ENCODE measurements around the gene IQSEC3.

The IQSEC3 gene

GRCh38 chr12:220491-220890 lies 153.9 kb downstream of the IQSEC3 start:
- no peak overlapping the region for H3K27ac ChIP-seq (ENCODE audit: low read depth, low read length)
- no peak overlapping the region for H2AFZ ChIP-seq (ENCODE audit: low read length, unreplicated experiment)
- no peaks in the 10 kb centered on the region for H3K36me3 ChIP-seq (ENCODE audit: insufficient read depth, low read length)
- H3K27me3 ChIP-seq (ENCODE audit: insufficient read depth, low read length), result peaks cover 33% of the 10 kb centered on the region
- H3K79me2 ChIP-seq (ENCODE audit: control insufficient read depth, insufficient read depth, low read length, unreplicated experiment), result no peaks in the 10 kb centered on the region
- no peaks in the 10 kb centered on the region for H3K4me1 ChIP-seq (ENCODE audit: control insufficient read depth, insufficient read depth, low read length, unreplicated experiment)
- H3K4me3 ChIP-seq (ENCODE audit: low read depth, low read length), result no peak overlapping the region

- H3K27me3 ChIP-seq (ENCODE audit: insufficient read depth, low read length), result peaks cover 30% of the 10 kb centered on the region
- H3K36me3 ChIP-seq (ENCODE audit: insufficient read depth, low read length), result no peaks in the 10 kb centered on the region
- no peaks in the 10 kb centered on the region for H3K4me1 ChIP-seq (ENCODE audit: control insufficient read depth, insufficient read depth, low read length, unreplicated experiment)
- H2AFZ ChIP-seq (ENCODE audit: low read length, unreplicated experiment), result no peak overlapping the region
- H3K79me2 ChIP-seq (ENCODE audit: control insufficient read depth, insufficient read depth, low read length, unreplicated experiment), result no peaks in the 10 kb centered on the region
- H3K4me3 ChIP-seq (ENCODE audit: low read depth, low read length), result no peak overlapping the region
- H3K27ac ChIP-seq (ENCODE audit: low read depth, low read length), result no peak overlapping the region
These were observed 154.5 kb downstream of the IQSEC3 start for GRCh38 chr12:220946-221550.

- Histone ChIP-seq H3K36me3 (ENCODE audit: insufficient read depth, low read length) (no peaks in the 10 kb centered on the region), H3K4me1 (ENCODE audit: control insufficient read depth, insufficient read depth, low read length, unreplicated experiment) (no peaks in the 10 kb centered on the region), H3K27ac (ENCODE audit: low read depth, low read length) (no peak overlapping the region), H2AFZ (ENCODE audit: low read length, unreplicated experiment) (no peak overlapping the region), H3K27me3 (ENCODE audit: insufficient read depth, low read length) (peaks cover 30% of the 10 kb centered on the region), H3K4me3 (ENCODE audit: low read depth, low read length) (no peak overlapping the region), H3K79me2 (ENCODE audit: control insufficient read depth, insufficient read depth, low read length, unreplicated experiment) (no peaks in the 10 kb centered on the region)
These were observed 155.2 kb downstream of the IQSEC3 start for GRCh38 chr12:221736-222135.

GRCh38 chr12:223841-224240 lies 157.3 kb downstream of the IQSEC3 start:
- Histone ChIP-seq H3K4me3 (ENCODE audit: low read depth, low read length) (no peak overlapping the region), H3K27me3 (ENCODE audit: insufficient read depth, low read length) (peaks cover 43% of the 10 kb centered on the region), H3K4me1 (ENCODE audit: control insufficient read depth, insufficient read depth, low read length, unreplicated experiment) (no peaks in the 10 kb centered on the region), H3K36me3 (ENCODE audit: insufficient read depth, low read length) (no peaks in the 10 kb centered on the region), H3K79me2 (ENCODE audit: control insufficient read depth, insufficient read depth, low read length, unreplicated experiment) (no peaks in the 10 kb centered on the region), H3K27ac (ENCODE audit: low read depth, low read length) (no peak overlapping the region), H2AFZ (ENCODE audit: low read length, unreplicated experiment) (no peak overlapping the region)

- H3K27ac ChIP-seq (ENCODE audit: low read depth, low read length), result no peak overlapping the region
- H3K79me2 ChIP-seq (ENCODE audit: control insufficient read depth, insufficient read depth, low read length, unreplicated experiment), result no peaks in the 10 kb centered on the region
- H2AFZ ChIP-seq (ENCODE audit: low read length, unreplicated experiment), result no peak overlapping the region
- H3K27me3 ChIP-seq (ENCODE audit: insufficient read depth, low read length), result peaks cover 48% of the 10 kb centered on the region
- H3K4me3 ChIP-seq (ENCODE audit: low read depth, low read length), result no peak overlapping the region
- no peaks in the 10 kb centered on the region for H3K4me1 ChIP-seq (ENCODE audit: control insufficient read depth, insufficient read depth, low read length, unreplicated experiment)
- no peaks in the 10 kb centered on the region for H3K36me3 ChIP-seq (ENCODE audit: insufficient read depth, low read length)
These were observed 157.8 kb downstream of the IQSEC3 start for GRCh38 chr12:224330-224729.

GRCh38 chr12:225012-225411 lies 158.4 kb downstream of the IQSEC3 start:
- Histone ChIP-seq H3K4me3 (ENCODE audit: low read depth, low read length) (no peak overlapping the region), H3K4me1 (ENCODE audit: control insufficient read depth, insufficient read depth, low read length, unreplicated experiment) (no peaks in the 10 kb centered on the region), H3K79me2 (ENCODE audit: control insufficient read depth, insufficient read depth, low read length, unreplicated experiment) (no peaks in the 10 kb centered on the region), H3K27ac (ENCODE audit: low read depth, low read length) (no peak overlapping the region), H3K36me3 (ENCODE audit: insufficient read depth, low read length) (no peaks in the 10 kb centered on the region), H2AFZ (ENCODE audit: low read length, unreplicated experiment) (no peak overlapping the region), H3K27me3 (ENCODE audit: insufficient read depth, low read length) (peaks cover 55% of the 10 kb centered on the region)

- no peaks in the 10 kb centered on the region for H3K79me2 ChIP-seq (ENCODE audit: control insufficient read depth, insufficient read depth, low read length, unreplicated experiment)
- H2AFZ ChIP-seq (ENCODE audit: low read length, unreplicated experiment), result no peak overlapping the region
- H3K4me3 ChIP-seq (ENCODE audit: low read depth, low read length), result no peak overlapping the region
- peaks cover 68% of the 10 kb centered on the region for H3K27me3 ChIP-seq (ENCODE audit: insufficient read depth, low read length)
- H3K4me1 ChIP-seq (ENCODE audit: control insufficient read depth, insufficient read depth, low read length, unreplicated experiment), result no peaks in the 10 kb centered on the region
- no peak overlapping the region for H3K27ac ChIP-seq (ENCODE audit: low read depth, low read length)
- no peaks in the 10 kb centered on the region for H3K36me3 ChIP-seq (ENCODE audit: insufficient read depth, low read length)
These were observed 159.8 kb downstream of the IQSEC3 start for GRCh38 chr12:226401-226800.

- Histone ChIP-seq H3K27me3 (ENCODE audit: insufficient read depth, low read length) (peaks cover 67% of the 10 kb centered on the region), H3K79me2 (ENCODE audit: control insufficient read depth, insufficient read depth, low read length, unreplicated experiment) (no peaks in the 10 kb centered on the region), H3K27ac (ENCODE audit: low read depth, low read length) (no peak overlapping the region), H3K36me3 (ENCODE audit: insufficient read depth, low read length) (no peaks in the 10 kb centered on the region), H3K4me1 (ENCODE audit: control insufficient read depth, insufficient read depth, low read length, unreplicated experiment) (no peaks in the 10 kb centered on the region), H2AFZ (ENCODE audit: low read length, unreplicated experiment) (no peak overlapping the region), H3K4me3 (ENCODE audit: low read depth, low read length) (no peak overlapping the region)
These were observed 160.8 kb downstream of the IQSEC3 start for GRCh38 chr12:227286-227915.

All from ACC112 (cell line).